Nucleus accumbens (tissue), 56 donors: ENCODE measurements around the gene ABHD6.
"Not testable (repeated sequence)": the region's sequence is repeated elsewhere in the genome, so short reads cannot be mapped to it uniquely, and the experiment has no call there.

Experiments used
- DNase-seq, 56 donors: peaks; one replicate each; lab custom pipeline; 2025; lab: John Stamatoyannopoulos, UW

The ABHD6 gene

DNA sequence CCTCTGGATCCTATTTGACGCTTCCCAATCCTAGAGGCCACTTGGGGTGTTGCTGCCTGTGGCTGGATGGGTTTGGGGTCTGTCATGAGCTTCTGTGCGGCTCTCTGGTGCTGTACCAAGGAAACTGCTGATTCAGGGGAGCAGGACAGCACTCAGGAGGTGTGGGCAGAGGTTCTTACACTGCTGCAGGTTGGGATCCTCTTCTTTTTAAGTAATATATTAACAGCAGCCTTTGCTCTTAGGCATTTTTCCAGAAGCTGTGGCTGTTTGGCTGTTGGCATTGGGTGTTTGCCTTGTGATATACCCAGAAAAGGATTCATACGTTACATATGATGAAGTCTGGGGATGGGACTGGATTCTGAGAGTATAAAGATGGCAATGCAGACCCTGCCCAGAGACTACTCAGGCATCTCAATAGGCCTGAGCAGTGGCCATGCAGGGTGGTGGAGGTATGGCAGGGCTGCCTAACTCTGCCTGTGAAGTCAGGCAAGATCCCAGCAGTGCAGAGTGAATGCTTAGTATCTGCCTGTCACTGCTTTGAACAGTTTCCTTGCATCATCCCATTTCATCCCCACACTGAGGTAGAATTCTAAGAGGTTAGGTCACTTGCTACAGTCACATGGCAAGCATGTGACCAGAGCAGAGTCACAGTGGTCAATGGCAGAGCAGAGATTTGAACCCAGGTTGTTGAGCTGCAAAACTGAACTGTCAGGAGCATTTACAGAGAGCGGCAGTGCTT is 3.9 kb downstream of the ABHD6 start:
- DNase-seq = no peak

DNA sequence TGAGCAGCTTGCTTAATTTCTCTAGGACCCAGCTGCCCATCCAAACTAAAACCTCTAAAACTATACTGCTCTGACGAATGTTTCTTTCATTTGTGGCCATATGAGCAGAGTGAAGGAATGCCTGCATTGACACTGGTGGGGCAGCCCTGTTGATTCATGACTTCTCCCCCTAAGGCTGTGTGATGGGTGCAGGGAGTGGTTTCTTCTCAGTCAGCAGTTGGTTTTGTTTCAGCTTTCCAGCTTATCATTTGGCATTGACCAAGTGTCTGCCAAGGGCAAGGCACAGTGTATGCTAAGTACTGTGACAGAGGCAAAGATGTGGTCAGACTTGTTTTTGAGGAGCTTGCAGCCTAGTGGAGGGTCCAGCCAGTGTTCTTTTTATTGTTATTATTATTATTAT is 4.7 kb downstream of the ABHD6 start:
- no peak for DNase-seq

DNA sequence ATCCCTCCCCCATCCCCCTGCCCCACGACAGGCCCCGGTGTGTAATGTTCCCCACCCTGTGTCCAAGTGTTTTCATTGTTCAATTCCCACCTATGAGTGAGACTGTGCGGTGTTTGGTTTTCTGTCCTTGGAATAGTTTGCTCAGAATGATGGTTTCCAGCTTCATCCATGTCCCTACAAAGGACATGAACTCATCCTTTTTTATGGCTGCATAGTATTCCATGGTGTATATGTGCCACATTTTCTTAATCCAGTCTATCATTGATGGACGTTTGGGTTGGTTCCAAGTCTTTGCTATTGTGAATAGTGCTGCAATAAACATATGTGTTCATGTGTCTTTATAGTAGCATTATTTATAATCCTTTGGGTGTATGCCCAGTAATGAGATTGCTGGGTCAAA is 5.3 kb downstream of the ABHD6 start:
- DNase-seq = not testable (repeated sequence)

DNA sequence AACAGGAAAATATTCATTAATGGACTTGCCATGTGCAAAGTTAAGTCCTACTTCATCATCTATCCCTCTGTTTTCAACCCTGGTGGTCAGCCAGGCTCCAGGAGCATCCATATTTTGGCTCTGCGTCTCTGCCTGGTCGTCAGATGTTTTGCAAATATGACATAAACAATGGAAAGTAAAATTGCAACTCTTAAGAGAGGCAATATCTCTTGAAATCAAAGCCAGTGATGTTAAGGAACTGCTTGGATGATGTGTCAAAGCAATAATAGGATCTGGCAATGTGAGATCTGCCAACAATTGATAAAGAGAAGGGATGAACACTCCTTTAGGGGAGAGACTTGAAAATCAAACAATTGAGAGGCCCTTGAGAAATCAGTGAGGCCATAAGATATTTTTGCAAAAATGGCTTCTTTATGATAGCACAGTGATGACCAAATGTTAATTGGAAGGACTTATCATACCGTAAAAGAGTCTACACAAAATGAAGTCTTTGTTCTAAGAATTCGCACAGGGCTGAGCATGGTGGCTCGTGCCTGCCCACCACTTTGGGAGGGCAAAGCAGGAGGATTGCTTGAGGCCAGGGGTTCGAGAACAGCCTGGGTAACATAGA is 6.5 kb downstream of the ABHD6 start:
- DNase-seq = no peak

DNA sequence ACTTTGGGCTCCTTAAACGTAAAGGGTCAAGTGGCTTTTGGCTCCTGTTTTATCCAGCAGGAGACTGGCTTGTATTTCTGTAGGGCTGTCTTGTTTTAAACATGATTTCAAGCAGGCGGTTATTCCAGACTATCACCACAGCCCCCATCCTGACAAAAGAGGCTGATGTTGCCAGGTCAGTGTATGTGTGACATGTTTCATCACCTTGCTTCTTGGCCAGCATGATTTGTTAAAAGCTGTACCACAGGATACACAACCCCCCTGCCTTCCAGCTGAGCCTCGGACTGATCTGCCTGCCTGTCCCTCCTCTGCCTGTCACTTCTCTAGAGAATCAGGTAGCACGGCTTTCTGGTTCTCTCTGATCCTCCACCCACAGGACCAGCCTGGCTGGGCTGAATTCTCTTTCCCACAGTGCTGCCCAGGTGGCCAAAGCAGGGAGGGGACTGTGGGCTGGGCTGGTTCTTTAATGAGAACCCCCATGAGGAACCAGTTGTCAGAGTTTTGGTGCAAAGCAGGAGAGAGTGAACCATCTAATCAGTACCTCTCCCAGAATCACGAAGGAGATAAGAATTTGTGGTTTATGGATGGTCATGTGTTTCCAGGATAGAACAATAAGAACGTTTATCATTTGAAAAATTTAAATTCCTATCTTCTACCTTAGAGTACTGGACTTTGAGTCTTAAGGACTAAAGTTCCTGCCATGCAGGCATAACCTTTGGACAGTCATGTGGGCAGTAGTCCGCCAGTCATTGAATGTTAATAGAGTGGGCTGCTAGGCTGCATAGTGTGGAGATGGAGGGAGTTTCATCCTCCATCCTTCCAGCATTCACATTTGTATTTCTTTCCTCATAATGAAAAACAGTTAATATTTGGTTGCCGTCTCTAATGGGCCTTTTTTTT is 8.8 kb downstream of the ABHD6 start:
- DNase-seq = no peak

DNA sequence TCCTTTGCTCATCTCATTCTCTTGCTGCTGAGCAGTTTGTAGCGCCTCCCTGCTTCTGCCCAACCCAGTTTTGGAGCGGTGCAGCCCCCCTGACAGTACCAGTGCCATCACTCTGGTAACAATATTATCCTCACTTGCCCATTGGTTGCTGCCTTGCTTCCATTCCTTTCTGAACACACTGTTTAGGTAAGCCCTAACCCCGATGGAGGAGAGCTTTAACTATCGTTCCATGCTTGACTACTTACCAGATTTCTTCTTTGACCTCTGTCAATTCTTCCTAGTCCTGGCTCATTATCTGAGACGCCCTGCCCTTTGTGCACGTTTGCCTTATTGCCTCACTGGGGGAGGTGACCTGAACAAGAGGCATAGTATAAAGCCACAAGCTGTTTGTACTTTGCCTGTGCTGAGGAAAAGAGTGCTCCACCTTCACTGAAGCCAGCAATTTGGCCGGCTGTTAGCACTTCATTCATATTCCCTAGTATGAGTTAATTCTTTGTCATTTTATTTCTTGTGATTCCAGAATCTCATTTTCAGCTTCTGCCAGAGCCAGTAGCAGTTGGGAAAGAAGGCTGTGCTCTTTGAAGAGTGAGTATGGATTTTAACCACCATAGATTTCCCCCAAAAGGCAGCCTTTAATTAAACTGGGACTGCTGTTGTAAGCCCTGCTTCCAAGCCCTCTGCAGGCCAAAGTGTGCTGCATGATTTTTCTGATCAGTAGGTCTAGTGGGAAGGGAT is 11.9 kb downstream of the ABHD6 start:
- DNase-seq = peak in 2 of 56 donors; percentile 3 to 53

- DNase-seq = no peak
Observed at GRCh38 chr3:58250093-58250707, 12.6 kb downstream of the ABHD6 start.

GRCh38 chr3:58251631-58252035 is 14.0 kb downstream of the ABHD6 start:
- DNase-seq = no peak

DNA sequence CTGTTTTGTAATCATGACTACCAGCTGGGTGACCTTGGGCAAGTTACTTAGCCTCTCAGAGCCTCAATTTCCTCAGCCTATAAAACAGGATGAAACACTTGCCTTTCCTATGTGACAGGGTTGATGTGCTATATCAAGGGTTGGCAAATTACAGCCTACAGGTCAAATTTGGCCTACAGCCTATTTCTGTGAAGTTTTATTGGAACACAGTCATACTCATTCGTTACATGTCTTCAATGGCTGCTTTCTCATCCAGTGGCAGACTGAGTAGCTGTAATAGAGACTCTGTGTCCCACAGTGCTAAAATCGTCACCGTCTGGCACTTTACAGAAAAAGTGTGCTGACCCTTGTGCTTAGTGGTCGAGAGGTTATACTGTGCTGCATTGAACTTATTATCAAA is 16.6 kb downstream of the ABHD6 start:
- no peak for DNase-seq

DNA sequence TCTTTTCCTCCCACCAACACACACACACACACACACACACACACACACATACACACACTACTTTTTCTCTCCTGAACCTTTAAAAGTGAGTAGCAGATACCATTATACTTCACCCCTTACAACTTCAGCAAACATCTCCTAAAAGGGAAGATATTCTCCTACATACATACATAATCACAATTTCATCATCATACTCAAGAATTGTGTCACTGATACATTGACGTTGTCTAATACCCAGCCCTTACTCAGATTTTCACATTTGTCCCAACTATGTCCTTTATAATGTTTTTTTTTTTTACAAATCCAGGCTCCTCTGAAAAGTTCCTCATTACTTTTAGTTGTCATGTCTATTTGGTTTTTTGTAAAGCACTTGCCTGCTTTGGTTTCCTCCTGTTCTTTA is 18.5 kb downstream of the ABHD6 start:
- no peak for DNase-seq

GRCh38 chr3:58256511-58256910 is 18.9 kb downstream of the ABHD6 start:
- no peak for DNase-seq

DNA sequence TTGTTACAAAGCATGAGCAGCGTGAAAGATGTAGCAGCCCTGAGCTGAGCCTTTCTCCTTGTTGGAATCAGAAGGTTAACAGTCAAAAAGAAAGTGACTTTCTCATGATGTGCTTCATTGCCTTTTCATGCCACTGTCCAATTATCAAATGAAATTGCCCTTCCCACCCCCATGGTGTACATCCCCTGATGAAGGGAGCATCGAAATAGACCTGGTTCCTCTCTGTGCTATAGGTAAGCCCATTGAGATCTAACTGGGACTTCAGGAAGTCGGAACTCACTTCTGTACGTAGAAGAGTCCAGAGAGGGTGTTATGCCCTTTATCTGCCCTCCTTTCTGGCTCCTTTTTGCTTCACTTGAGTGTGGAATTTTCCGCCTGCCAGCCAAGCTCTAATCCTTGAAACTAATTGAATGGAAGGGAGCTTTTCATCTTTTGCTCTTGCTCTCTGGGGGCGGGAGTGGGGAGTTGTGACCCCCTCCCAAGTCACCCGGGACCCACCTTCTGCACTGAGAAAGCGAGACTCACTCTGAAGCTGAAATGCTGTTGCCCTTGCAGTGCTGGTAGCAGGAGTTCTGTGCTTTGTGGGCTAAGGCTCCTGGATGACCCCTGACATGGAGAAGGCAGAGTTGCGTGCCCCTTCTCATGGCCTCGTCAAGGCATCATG is 20.9 kb downstream of the ABHD6 start:
- no peak for DNase-seq

- peak in 13 of 56 donors; percentile 7 to 55 (median 16) for DNase-seq
Observed at GRCh38 chr3:58260261-58260731, 22.7 kb downstream of the ABHD6 start.

DNA sequence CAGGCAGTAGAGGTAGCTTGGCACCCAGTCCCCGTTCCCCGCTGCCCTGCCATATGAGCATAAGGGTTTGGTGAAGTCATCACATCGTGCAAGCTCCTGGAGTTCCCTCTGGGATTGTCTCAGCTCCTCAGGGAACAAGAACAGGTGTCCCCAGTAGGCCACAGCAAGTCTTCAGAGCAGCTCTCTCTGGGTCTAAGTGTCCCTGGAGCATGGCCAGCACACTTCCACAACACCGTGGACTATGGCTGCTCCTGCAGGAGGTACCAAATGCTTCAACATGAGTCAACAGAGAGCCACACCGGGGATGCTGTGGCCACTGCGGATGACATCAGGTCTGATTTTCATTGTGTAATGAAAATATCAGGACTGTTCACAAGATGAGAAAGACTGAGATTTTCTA is 23.1 kb downstream of the ABHD6 start:
- peak in 1 of 56 donors; percentile 55 for DNase-seq

- DNase-seq = no peak
Observed at GRCh38 chr3:58261954-58262666, 24.5 kb downstream of the ABHD6 start.

GRCh38 chr3:58266577-58266976 is 29.0 kb downstream of the ABHD6 start:
- no peak for DNase-seq

GRCh38 chr3:58267543-58267942 is 30.0 kb downstream of the ABHD6 start:
- DNase-seq = not testable (repeated sequence)

DNA sequence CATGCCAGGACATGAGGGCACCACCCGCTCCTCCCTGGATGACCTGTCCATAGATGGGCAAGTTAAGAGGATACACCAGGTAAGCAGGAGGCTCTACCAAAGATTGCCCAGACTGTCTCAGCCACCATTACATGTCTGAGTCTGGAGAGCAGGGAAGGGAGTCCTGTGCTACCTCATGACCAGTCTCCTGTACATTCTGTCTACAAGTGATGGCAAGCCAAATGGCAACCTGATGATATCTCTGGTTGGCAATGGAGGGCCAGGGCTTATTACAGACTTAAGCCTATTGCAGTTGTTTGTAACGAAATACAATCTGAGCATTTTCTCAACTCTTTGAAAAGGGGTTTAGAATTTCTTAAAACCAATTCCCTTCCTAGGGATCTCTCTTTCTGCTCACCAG is 31.8 kb downstream of the ABHD6 start:
- DNase-seq = no peak

DNA sequence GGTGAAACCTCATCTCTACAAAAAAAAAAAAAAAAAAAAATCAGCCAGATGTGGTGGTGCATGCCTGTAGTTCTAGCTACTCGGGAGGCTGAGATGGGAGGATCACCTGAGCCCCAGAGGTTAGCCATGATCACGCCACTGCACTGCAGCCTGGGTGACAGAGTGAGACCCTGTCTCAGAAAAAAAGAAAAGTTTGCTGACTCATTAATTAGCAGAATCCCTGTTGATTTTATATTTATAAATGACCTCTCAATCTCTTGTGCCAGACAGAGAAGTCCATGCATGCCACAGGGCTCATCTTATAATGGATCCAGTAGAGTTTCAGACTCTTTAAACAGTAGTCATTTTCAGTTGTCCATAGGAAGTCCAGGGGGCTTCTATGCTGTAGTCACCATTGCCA is 32.9 kb downstream of the ABHD6 start:
- DNase-seq = no peak
